Gastrocnemius medialis (tissue), 4 donors: Measurements from ENCODE around the gene NRXN2.

Experiments used
- CTCF ChIP-seq, 5 experiments: fragments of 450-650 bp in 3 of 5; fragments of 200-600 bp in 2 of 5; sonication (generic) in 2 of 5; IDR thresholded peaks in 4 of 5; conservative IDR thresholded peaks in 1 of 5; 1 replicate in 4 of 5; 2 replicates in 1 of 5; pipeline ENCODE4 v1.5.1; 2016 to 2019; ENCODE audit warnings: antibody characterized with exemption in 5 of 5, mild to moderate bottlenecking in 3 of 5, moderate library complexity in 3 of 5
- POLR2A ChIP-seq, 2 donors: fragments of 450-650 bp; IDR thresholded peaks; one replicate each; pipeline ENCODE4 v1.6.1; 2017; ENCODE audit warnings: antibody characterized with exemption in 2 of 2, mild to moderate bottlenecking in 2 of 2, moderate library complexity in 2 of 2

- TF ChIP-seq CTCF (IDR thresholded peaks at IDR 0.05 in 4 of 5, conservative IDR thresholded peaks at IDR 0.05 in 1 of 5) (no peak), POLR2A (IDR thresholded peaks at IDR 0.05) (no peak)
Measured at GRCh38 chr11:64624883-64625481, 98.0 kb downstream of the NRXN2 start.
